GM12892 (cell line): ENCODE data around the gene UVSSA.

Experiments
- POLR2A ChIP-seq: IDR thresholded peaks from 2 replicates; pipeline ENCODE4 v1.6.1; 2011; ENCODE audit warnings: low read depth, low read length, control low read depth
- POLR2AphosphoS5 ChIP-seq: IDR thresholded peaks from 2 replicates; pipeline ENCODE4 v1.6.1; 2011; ENCODE audit warnings: low read depth, low read length, control low read depth
- TAF1 ChIP-seq: IDR thresholded peaks from 2 replicates; pipeline ENCODE4 v1.6.1; 2011; ENCODE audit warnings: low read depth, mild to moderate bottlenecking, control low read depth, low read length, borderline replicate concordance

DNA sequence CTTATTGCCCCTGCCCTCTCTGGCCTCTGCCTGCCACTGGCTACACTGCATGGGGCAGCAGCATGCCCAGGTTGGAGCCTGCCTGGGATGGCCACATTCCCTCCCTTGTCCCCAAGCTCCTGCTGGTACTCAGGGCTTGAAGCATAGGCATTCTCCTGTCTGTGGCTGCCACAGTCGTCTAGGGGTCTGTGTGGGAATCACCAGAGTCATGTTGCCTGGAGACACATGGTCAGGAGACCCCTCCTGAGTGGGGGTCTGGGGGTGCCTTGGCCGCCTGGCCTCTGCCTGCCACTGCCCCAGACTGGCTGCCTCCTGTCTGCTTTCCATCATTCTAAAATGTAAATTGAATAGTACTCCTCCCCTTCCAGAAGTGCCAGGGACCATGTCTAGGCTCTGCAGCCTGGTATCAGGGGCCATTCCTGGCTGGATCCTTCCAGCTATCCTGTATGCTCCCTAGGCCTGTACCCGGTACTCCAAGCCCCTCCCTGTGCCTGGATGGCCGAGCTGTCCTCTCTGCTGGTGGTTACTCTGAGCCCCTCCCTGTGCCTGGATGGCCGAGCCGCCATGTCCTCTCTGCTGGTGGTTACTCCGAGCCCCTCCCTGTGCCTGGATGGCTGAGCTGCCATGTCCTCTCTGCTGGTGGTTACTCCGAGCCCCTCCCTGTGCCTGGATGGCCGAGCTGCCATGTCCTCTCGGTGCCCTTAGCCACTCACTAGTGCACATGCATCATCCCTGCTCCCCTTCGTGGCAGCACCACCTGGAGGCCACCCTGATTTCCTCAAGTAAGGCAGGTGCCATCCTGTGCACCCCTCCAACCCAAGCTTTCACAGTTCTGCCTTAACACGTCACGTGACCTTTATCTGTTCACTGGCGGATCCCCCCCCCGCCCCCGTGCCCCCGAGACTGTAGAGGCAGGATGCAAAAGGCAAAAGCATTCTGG is 64.7 kb downstream of the UVSSA start:
- TF ChIP-seq POLR2A (no peak), POLR2AphosphoS5 (no peak), TAF1 (no peak)
